Astrocyte (in vitro differentiated cells and primary cell): ENCODE measurements around the gene PTPRD.

Experiments
- EZH2 ChIP-seq: IDR thresholded peaks from 2 replicates; pipeline ENCODE4 v1.6.1; 2012; ENCODE audit warnings: mild to moderate bottlenecking, low read length, inconsistent platforms; ENCODE audit not compliant: insufficient read depth
- TF ChIP-seq, protein P1 (sequence below): IDR thresholded peaks from 2 replicates; pipeline ENCODE4 v1.5.1; 2011; ENCODE audit warnings: low read depth, mild to moderate bottlenecking, inconsistent platforms, low read length, moderate library complexity; ENCODE audit not compliant: insufficient read depth

DNA sequence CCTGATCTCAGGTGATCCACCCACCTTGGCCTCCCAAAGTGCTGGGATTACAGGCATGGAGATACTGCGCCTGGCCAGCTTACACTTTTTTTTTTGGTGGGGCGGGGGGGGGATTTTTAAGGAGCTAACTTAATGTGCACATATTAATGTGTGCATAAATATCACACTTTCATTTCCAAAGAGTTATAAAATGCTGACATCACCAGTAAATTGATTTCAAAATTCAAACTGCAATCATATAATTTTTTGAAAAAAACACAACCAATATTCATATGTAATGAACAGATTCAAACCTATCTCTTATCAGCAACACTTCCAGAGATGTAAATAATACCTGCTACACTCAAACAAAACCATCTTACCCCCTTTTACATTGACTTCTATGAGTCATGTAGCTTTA, 1806.7 kb downstream of the PTPRD start:
- TF ChIP-seq, protein P1, sequence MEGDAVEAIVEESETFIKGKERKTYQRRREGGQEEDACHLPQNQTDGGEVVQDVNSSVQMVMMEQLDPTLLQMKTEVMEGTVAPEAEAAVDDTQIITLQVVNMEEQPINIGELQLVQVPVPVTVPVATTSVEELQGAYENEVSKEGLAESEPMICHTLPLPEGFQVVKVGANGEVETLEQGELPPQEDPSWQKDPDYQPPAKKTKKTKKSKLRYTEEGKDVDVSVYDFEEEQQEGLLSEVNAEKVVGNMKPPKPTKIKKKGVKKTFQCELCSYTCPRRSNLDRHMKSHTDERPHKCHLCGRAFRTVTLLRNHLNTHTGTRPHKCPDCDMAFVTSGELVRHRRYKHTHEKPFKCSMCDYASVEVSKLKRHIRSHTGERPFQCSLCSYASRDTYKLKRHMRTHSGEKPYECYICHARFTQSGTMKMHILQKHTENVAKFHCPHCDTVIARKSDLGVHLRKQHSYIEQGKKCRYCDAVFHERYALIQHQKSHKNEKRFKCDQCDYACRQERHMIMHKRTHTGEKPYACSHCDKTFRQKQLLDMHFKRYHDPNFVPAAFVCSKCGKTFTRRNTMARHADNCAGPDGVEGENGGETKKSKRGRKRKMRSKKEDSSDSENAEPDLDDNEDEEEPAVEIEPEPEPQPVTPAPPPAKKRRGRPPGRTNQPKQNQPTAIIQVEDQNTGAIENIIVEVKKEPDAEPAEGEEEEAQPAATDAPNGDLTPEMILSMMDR = no peak
- no peak for TF ChIP-seq EZH2
